Activated CD4-positive, CD25-positive, alpha-beta regulatory T cell treated with anti-CD3 and anti-CD28 coated beads, Interleukin-2, amount 50 U/mL, for 24 hours (primary cell): ENCODE measurements around the gene PLEKHN1.
"Not testable (repeated sequence)": the region's sequence is repeated elsewhere in the genome, so short reads cannot be mapped to it uniquely, and the experiment has no call there.

Experiments used
- ATAC-seq, 2 donors: fragments of 150-1000 bp; cut with Tn5 transposase; one replicate each; pipeline ENCODE4 v1.10.0; 2021; ENCODE audit warnings: mild to moderate bottlenecking in 1 of 2, moderate library complexity in 1 of 2

The PLEKHN1 gene

DNA sequence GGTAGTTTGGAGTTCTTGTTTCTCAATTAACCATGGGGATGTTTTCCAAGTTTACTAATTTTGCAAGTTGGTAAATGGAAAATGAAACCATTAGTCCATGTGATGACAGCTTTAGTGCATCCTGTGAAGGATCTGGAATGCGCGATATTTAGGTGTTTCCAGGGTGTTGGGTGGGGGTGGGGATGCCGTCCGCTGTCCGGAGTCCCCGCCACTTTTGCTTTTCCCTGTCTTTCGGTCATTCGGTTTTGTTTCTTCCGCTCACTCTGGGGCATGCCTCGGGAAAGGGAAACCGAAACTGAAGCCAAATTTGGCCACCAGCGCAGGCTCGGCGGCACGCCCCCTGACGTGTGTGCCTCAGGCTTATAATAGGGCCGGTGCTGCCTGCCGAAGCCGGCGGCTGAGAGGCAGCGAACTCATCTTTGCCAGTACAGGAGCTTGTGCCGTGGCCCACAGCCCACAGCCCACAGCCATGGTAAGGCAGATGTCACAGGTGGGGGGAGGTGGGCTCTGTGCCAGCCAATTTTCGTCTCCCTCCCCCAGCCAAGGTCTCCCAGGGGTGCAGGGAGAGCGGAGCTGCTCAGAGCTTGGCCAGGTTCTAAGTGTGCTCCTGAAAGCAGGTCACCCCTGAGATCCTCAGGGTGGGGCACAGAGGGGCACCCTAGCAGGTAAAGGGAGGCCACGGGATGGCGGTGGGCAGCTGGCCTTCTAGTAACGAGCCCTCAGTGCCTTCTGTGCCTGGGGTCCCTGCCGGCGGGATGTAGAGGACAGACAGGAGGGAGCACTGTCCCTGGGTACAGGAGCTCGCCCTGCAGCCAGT, 47.0 kb downstream of the PLEKHN1 start, which contains the start of gene ISG15:
Gene ISG15, plus strand, starts transcription at position 393 of the 817 bp plus-strand sequence. Its CDS starts 77 bp downstream, at position 470.
- peak; percentile 96 for ATAC-seq

DNA sequence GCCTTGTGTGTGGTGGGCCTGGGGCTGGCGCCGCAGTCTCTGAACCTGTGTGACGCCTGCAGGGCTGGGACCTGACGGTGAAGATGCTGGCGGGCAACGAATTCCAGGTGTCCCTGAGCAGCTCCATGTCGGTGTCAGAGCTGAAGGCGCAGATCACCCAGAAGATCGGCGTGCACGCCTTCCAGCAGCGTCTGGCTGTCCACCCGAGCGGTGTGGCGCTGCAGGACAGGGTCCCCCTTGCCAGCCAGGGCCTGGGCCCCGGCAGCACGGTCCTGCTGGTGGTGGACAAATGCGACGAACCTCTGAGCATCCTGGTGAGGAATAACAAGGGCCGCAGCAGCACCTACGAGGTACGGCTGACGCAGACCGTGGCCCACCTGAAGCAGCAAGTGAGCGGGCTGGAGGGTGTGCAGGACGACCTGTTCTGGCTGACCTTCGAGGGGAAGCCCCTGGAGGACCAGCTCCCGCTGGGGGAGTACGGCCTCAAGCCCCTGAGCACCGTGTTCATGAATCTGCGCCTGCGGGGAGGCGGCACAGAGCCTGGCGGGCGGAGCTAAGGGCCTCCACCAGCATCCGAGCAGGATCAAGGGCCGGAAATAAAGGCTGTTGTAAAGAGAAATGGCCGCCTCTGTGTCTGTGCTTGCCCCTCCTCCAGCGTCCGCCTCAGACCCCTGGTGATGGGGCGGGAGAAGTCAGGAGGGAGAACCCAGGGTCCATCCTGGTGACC, 47.8 kb downstream of the PLEKHN1 start:
- ATAC-seq = peak in 1 of 2 donors; percentile 25

DNA sequence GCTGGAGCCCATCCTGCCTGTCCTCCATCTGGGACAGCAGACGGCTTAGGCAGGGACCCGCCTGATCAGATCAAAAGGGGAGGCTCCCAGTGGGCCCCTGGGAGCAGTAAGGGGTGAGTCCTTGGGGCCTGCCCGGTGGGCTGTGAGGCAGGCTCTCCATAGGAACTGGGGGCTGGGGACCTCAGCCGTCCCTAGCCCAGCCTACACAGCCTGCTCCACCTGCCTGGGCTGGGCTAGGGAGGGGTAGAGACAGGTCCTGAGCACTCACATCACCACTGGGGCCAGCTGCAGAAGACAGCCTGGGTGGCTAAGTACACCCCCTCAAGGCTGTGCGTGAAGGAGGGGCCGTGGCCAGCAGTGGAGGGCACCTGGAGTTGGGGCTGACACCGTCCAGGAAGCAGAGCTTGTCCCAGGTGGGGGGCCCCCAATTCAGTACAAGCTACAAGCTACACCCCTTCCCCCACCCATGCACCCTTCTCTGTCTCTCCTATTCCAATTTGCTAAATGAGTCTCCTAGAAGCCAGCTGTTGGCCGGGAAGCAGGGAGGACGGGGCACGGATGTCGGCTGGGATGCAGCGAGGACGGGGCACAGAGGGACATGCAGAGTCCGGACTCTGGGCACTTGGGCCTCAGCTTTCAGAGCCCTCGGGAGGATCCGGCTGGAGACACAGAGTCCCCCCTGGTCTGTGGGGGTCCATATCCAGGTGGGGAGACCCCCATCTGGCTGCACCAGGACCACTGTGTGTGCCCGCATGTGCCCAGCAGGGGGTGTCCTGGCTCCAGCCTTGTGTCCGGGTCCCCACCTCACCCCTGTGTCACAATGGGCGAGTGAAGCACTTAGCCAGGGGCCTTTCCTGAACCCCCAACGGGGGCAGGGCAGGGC, 48.8 kb downstream of the PLEKHN1 start:
- no peak for ATAC-seq

DNA sequence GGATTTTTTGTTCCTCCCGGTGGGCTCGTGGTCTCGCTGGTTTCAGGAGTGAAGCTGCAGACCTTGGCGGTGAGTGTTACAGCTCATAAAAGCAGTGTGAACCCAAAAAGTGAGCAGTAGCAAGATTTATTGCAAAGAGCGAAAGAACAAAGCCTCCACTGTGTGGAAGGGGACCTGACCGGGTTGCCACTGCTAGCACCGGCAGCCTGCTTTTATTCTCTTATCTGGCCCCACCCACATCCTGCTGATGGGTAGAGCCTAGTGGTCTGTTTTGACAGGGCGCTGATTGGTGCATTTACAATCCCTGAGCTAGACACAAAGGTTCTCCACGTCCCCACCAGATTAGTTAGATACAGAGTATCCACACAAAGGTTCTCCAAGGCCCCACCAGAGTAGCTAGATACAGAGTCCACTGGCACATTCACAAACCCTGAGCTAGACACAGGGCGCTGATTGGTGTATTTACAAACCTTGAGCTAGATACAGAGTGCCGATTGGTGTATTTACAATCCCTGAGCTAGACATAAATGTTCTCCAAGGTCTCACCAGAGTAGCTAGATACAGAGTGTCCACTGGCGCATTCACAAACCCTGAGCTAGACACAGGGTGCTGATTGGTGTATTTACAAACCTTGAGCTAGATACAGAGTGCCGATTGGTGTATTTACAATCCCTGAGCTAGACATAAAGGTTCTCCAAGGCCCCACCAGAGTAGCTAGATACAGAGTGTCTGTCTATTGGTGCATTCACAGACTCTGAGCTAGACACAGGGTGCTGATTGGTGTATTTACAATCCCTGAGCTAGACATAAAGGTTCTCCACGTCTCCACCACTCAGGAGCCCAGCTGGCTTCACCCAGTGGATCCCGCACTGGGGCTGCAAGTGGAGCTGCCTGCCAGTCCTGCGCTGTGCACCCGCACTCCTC, 51.4 kb downstream of the PLEKHN1 start:
- not testable (repeated sequence) for ATAC-seq

DNA sequence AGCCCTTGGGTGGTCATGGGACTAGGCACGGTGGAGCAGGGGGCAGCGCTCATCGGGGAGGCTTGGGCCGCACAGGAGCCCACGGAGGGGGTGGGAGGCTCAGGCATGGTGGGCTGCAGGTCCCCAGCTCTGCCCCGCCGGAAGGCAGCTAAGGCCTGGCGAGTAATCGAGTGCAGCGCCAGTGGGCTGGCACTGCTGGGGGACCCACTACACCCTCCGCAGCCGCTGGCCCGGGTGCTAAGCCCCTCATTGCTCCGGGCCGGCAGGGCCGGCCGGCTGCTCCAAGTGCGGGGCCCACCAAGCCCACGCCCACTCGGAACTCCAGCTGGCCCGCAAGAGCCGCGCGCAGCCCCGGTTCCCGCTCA, 52.0 kb downstream of the PLEKHN1 start:
- not testable (repeated sequence) for ATAC-seq

DNA sequence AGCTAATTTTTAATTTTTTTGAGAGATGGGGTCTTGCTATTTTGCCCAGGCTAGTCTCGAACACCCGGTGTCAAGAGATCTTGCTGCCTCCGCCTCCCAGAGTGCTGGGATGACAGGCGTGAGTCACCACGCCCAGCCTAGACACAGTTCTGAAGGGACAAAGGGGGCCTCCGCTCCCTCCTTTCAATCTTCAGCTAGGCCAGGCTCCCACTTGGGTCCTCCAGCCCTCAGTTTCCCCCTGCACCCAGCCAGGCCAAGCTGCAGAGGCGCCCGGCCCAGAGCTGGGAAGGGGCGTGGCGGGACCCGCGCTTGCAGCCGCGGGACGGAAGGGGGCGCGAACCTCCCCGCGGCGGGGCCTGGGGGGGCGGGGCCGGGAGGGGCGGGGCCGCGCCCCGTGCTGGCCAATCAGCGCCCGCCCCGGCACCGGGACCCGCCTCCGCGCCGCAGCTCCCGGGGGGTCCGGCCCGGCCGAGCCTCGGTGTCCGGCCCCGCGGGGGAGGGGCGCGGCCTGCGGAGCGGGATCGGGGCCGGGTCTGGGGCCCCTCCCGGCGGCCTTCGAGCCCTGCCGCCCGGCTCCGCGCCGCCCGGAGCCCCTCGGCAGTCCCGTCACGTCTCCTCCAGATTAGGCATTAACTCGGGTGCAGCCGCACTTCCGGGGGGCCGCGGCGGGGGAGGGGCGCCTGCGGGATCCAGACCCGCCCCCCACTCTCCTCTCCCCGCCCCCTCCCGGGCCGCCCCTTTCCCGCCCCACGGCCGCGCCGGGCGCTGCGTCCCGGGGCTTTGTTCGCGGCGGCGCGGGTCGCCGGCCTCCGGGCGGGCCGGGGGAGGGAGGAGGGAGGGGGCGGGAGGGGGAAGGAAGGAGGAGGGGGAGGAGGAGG, 53.1 kb downstream of the PLEKHN1 start:
- ATAC-seq = peak; percentile 80 to 82

DNA sequence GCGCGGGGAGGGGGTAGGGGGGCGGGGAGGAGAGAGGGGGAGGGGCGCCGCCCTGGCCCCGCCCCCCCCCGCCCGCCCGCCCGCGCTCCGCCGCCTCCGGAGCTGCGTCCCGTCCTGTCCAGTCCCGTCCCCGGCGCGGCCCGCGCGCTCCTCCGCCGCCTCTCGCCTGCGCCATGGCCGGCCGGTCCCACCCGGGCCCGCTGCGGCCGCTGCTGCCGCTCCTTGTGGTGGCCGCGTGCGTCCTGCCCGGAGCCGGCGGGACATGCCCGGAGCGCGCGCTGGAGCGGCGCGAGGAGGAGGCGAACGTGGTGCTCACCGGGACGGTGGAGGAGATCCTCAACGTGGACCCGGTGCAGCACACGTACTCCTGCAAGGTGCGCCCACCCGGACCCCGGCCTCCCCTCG, 53.7 kb downstream of the PLEKHN1 start, which contains the start of gene AGRN:
Gene AGRN, plus strand, starts transcription at position 121 of the 405 bp plus-strand sequence. Its CDS starts 53 bp downstream, at position 174.
- peak; percentile 8 to 9 for ATAC-seq

DNA sequence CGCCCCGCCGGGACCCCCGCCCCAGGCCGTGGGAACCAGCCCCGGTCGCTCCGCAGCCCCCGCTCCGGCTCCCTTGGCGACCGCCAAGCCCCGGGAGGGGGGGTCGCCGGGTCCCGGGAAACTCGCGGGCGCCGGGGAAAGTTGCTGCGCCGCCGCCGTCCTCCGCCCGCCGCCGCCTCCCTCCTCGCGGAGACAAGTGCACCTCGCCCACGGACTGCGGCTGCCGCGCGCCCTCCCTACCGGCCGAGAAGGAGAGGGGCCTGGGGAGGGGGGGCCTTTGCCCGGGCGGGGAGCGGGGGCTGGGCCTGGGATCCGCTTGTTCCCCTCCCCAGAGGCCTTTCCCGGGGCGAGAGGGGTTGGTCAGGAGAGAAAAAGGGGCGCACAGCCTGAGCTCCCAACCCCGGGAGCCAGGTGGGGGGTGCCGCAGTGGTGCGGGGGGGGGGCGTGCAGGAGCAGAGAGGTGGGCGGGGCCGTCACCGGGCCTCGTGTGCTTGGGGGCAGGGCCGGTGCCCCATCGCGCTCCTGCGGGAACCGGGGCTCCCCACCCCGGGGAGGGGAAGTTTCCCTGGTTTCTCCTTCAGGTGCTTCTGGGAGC, 54.2 kb downstream of the PLEKHN1 start:
- no peak for ATAC-seq

DNA sequence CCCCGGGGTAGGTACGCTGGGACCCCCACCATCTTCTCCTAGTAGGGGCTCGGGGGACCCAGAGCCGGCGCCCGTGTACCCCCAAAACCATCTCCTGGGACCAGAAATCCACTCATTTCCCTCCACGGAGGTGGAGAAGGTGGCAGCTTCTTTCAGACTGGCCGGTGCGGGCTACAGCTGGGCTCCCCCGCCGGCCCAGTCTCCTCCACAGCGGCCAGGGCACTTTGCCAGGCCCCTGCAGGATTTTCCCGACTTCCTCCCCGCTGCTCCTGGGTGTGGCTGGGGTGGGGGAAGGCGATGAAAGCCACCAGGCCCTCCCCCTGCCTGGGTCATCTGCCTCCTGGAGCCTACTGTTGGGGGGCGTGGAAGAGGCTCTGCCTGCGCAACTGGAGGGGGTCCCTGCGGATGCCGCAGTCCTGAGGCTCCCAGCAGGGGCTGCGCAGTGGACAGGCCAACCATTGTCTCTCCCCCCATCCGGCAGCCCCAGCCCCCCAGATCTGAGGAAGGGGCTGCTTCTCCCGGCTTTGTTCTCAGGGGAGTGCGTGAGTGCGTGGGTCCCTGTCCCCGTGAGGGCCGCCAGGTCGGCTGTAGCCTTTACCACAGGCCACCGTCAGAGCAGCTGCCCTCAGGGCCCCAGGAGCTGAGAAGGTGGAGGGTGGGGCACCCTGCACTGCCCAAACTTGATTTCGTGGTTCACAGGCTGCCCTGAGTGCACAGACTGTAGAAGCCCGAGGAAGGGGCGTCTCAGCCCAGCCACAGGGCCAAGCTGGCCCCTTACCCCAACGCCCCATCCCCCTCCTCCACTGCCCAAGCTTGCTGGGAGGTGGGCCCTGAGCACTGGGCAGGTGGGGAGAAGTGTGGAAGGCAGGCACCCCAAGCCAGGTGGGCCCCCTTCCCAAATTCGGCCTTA, 55.0 kb downstream of the PLEKHN1 start:
- no peak for ATAC-seq

DNA sequence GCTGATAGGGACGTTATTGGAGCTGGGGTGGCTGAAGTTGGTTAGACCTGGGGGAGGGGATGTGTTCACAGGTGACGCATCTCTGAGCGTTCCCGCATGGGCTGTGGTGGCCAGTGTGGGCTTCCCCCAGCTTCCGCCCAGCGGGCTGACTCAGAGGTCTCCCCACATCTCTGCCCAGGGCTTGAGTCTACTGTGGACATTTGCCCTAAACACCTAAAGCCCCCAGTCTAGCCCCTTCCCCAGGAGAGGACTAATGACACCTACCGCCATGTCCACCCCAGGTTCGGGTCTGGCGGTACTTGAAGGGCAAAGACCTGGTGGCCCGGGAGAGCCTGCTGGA, 55.6 kb downstream of the PLEKHN1 start:
- no peak for ATAC-seq

DNA sequence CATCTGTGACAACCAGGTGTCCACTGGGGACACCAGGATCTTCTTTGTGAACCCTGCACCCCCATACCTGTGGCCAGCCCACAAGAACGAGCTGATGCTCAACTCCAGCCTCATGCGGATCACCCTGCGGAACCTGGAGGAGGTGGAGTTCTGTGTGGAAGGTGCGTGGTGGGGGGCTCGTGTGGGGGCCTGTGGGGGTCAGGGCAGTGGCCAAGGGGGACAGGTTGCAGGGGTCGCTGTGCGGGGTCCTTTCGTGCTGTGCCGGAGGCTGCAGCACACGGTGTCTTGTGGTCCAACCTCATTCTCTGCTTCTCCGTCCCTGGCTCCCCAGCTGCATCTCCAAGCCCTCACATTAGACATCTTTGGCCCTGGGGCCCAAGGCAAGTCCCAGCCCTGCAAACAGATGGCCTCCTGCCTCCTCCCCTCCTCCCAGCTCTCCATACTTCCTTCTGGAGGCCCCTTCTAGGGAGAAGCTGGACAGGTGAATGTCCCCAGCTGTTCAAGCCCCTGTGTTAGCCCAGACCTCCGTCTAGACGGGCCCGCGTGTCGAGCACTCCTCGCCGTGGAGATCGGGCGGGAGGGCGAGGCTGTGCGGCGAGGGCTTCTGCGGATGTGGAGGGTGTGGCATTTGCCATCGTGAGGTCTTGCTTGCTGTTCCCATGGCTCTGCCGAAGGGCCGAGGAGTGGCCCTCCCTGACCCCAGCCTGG, 56.2 kb downstream of the PLEKHN1 start:
- no peak for ATAC-seq

DNA sequence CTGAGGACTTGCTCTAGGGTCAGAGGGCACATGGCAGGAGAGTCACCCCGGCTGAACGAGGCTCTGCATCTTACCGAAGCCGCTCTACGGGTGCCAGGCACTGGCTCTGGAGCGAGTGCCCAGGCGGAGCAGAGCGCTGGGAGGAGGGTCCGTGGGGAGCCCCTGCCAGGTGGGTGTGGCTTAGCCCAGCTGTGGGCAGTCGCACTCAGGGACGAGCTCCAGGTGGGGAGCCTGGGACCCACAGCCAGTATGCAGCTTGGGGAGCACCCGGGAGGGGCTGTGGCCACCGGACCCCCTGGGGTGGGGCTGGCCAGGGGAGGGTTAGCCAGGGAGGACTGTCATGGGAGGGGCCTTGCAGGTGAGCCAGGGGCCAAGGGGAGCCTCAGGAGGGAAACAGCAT, 57.4 kb downstream of the PLEKHN1 start:
- no peak for ATAC-seq

DNA sequence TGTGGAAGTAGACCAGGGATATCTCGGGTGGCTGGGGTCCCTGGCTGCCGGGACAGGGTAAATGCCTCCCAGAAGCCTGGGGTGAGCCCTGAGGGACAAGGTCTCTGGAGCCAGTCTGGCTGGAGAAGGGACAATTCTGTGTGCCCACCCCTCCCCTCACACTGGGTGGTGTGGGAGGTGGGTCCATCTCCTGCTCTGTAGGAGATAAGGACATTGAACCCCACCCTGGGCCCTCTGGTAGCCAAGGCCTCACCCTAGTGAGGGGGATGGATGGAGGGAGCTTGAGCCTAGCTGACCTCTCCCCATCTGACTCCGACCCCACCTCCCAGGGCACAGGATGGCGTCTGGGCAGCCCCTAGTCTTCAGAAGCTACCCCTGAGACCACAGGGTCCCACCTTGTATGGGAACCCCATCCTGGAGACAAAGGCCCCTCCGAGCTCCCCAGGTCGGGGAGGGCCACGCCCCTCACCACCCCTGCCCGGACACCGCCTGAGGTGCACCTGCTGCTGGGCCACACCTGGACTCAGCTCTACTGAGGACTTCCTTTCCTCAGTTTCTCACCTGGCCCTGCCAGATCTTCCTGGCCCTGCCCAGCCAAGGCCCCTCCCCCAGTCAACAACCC, 58.0 kb downstream of the PLEKHN1 start:
- no peak for ATAC-seq

DNA sequence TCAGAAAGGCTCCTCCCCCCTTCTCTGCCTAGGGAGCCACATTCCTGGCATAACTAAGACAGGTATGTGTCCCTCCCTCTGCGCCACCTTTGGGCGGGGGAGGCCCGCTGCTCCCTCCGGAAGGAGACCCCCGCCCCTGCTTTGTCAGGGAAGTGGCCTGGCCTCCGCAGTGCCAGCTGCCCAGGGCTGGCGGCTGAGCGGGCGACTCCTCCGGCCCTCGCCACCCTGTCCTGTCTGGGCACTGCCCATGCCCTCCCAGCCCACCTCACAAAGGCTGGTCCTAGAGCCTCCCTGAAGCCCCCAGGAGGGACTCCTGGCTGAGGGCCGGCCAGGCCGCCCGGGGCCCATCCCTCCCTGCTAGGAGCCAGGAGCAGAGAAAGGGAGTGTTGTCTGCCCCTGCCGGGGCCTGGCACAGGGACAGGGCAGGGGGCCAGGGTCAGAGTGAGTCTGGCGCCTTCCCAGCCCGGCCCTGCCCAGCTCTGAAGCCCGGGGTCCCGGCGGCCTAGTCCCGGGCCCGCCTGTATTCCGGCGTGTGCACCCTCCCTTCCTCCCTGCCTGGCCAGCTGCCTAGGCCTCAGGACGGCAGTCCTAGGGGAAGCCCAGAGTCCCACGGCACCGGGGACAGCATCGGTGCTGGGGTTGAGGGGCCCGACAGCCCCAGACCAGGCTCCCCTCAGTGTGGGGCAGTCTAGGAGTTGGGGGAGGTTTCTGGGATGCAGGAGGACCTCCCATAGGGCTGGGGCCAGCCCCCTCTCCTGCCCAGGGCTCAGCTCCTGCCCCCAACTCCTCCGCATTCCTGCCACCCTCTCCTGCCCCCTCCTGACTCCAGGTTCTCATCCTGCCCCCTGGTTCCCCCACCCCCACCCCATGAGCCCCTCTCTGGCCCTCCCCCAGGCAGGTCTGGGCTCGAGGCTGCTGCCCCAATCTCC, 58.8 kb downstream of the PLEKHN1 start:
- ATAC-seq = no peak
